GM12878 (cell line): ENCODE data around the gene CAMKMT. TPM values are rescaled to one million over a fixed set of nuclear protein-coding genes. Genes with fewer than 3 reads are reported as not detected.

ENCODE experiments used
- ATAC-seq: fragments of 200-7000 bp; cut with Tn5 transposase; 3 replicates; pipeline ENCODE4 v1.9.1; 2020; ENCODE audit warnings: mild to moderate bottlenecking, moderate library complexity
- BruUV-seq: library from RNA; stranded (reverse); fragments of 400-500 nt; replicated peaks from 2 replicates; lab custom pipeline; 2021; lab: Mats Ljungman, UMichigan
- CTCF ChIA-PET: fragments of 300-600 bp; sonication (Branson Sonifier 250); formaldehyde crosslinking; extraction: SDS; loops from one replicate; lab custom pipeline; 2021; ENCODE audit warnings: inconsistent platforms; lab: Yijun Ruan, JAX
- POLR2A ChIA-PET: fragments of 350-600 bp; formaldehyde crosslinking; extraction: SDS; loops from one replicate; lab custom pipeline; 2021; ENCODE audit warnings: inconsistent platforms; lab: Charles Lee
- RAD21 ChIA-PET: fragments of 300-600 bp; sonication (Branson Sonifier 250); formaldehyde crosslinking; loops from one replicate; lab custom pipeline; 2023; ENCODE audit warnings: antibody characterized with exemption; ENCODE audit not compliant: unreplicated experiment; lab: Charles Lee
- SMC1A ChIA-PET: fragments of 300-600 bp; sonication (Branson Sonifier 250); formaldehyde crosslinking; loops from one replicate; lab custom pipeline; 2023; ENCODE audit not compliant: unreplicated experiment, uncharacterized antibody; lab: Charles Lee
- DNase-seq: peaks from one replicate; pipeline ENCODE4 v3.0.0-alpha.2; 2011; ENCODE audit warnings: low read depth, low spot score
- FAIRE-seq: peaks from 3 replicates; lab custom pipeline; 2011; peaks lifted over from hg19 to GRCh38; lab: Jason Lieb, UNC
- H2AFZ ChIP-seq: 2 replicates; pipeline ENCODE4 v1.6.0; 2011; ENCODE audit warnings: low read depth, low read length, control low read depth; ENCODE audit not compliant: control insufficient read depth
- H3K27ac ChIP-seq: 2 replicates; pipeline ENCODE4 v1.5.1; 2011; ENCODE audit warnings: control low read depth; ENCODE audit not compliant: control insufficient read depth, insufficient read depth
- H3K27me3 ChIP-seq, 2 experiments: replicated peaks in 1 of 2; 2 replicates each; pipeline versions ENCODE4 v1.6.0 to v1.6.1; 2011; ENCODE audit warnings: low read length in 1 of 2; ENCODE audit not compliant: control insufficient read depth in 2 of 2, insufficient read depth in 2 of 2
- H3K36me3 ChIP-seq, 2 experiments: 2 replicates each; pipeline ENCODE4 v1.5.1; 2011; ENCODE audit warnings: low read length in 1 of 2; ENCODE audit not compliant: control insufficient read depth in 2 of 2, insufficient read depth in 2 of 2
- H3K4me1 ChIP-seq: 2 replicates; pipeline ENCODE4 v1.6.1; 2011; ENCODE audit warnings: mild to moderate bottlenecking, low read length, moderate library complexity, mixed read lengths; ENCODE audit not compliant: control insufficient read depth, insufficient read depth
- H3K4me2 ChIP-seq: 2 replicates; pipeline ENCODE4 v1.6.0; 2011; ENCODE audit warnings: control low read depth; ENCODE audit not compliant: control insufficient read depth, insufficient read depth
- H3K4me3 ChIP-seq: fragments of 200-600 bp; sonication (generic); 2 replicates; pipeline ENCODE4 v1.5.1; 2016
- H3K79me2 ChIP-seq: 2 replicates; pipeline ENCODE4 v1.6.0; 2011; ENCODE audit warnings: low read length; ENCODE audit not compliant: control insufficient read depth, insufficient read depth
- H3K9ac ChIP-seq: 2 replicates; pipeline ENCODE4 v1.8.0; 2011; ENCODE audit warnings: low read length, control low read depth, mixed read lengths; ENCODE audit not compliant: control insufficient read depth, insufficient read depth
- H3K9me3 ChIP-seq: replicated peaks from 3 replicates; pipeline ENCODE4 v1.5.1; 2011; ENCODE audit warnings: mild to moderate bottlenecking, low read length; ENCODE audit not compliant: control insufficient read depth, insufficient read depth
- H4K20me1 ChIP-seq: 2 replicates; pipeline ENCODE4 v1.6.0; 2011; ENCODE audit not compliant: control insufficient read depth, insufficient read depth
- BACH1 ChIP-seq: fragments of 450-650 bp; IDR thresholded peaks from 2 replicates; pipeline ENCODE4 v1.6.1; 2017; ENCODE audit warnings: mild to moderate bottlenecking, borderline replicate concordance
- IRF3 ChIP-seq: fragments of 450-650 bp; IDR thresholded peaks from 2 replicates; pipeline ENCODE4 v1.6.1; 2014; ENCODE audit warnings: mild to moderate bottlenecking
- PML ChIP-seq: IDR thresholded peaks from 2 replicates; pipeline ENCODE4 v1.6.1; 2012; ENCODE audit warnings: low read length, inconsistent platforms
- RUNX3 ChIP-seq: IDR thresholded peaks from 2 replicates; pipeline ENCODE4 v1.6.1; 2012; ENCODE audit warnings: low read length, inconsistent platforms
- SIN3A ChIP-seq: IDR thresholded peaks from 2 replicates; pipeline ENCODE4 v1.6.1; 2012; ENCODE audit warnings: low read depth, low read length, improper control_type of control experiment
- TBL1XR1 ChIP-seq: IDR thresholded peaks from 2 replicates; pipeline ENCODE4 v1.6.1; 2012; ENCODE audit warnings: low read depth, low read length, improper control_type of control experiment
- USF1 ChIP-seq: IDR thresholded peaks from 2 replicates; pipeline ENCODE4 v1.6.1; 2011; ENCODE audit warnings: borderline replicate concordance, low read depth, mild to moderate bottlenecking, moderate library complexity, mixed read lengths, low read length; ENCODE audit not compliant: insufficient read depth; ENCODE audit errors: extremely low read length
- YY1 ChIP-seq: IDR thresholded peaks from 2 replicates; pipeline ENCODE4 v1.6.1; 2011; ENCODE audit warnings: low read depth, mild to moderate bottlenecking, low read length
- ZZZ3 ChIP-seq: IDR thresholded peaks from 2 replicates; pipeline ENCODE4 v1.6.1; 2011; ENCODE audit warnings: low read depth; ENCODE audit not compliant: control insufficient read depth, insufficient read length
- WGBS: methylation state at CpG from one replicate; pipeline ENCODE4 v1.1.6; 2016; ENCODE audit warnings: low lambda C conversion rate; ENCODE audit not compliant: insufficient replicate concordance, insufficient coverage; ENCODE audit errors: missing lambda C conversion rate; 5-methylcytosine and 5-hydroxymethylcytosine counted together
- in situ Hi-C: fragments of 300-500 bp; cut with MboI; formaldehyde crosslinking; loops from 9 replicates; pipeline ENCODE4 v1.14.3; 2018; ENCODE audit warnings: mixed read lengths
- intact Hi-C: fragments of 100-400 bp; cut with micrococcal nuclease; formaldehyde crosslinking; loops from one replicate; pipeline ENCODE4 v1.14.2; 2022; ENCODE audit not compliant: unreplicated experiment
- polyA plus RNA-seq, 11 experiments: library from polyadenylated mRNA; depleted of rRNA in 4 of 11; unstranded in 6 of 11; stranded (reverse) in 5 of 11; fragments of >200 nt; fragmentation: Nextera tagmentation in 4 of 11; fragmentation: Illumina TruSeq in 1 of 11; extraction: Ambion mirVana in 4 of 11; extraction: Trizol in 1 of 11; gene quantifications; 1 replicate in 1 of 11; 2 replicates in 10 of 11; pipeline versions ENCODE4 v1.2.1 to v1.2.3, GENCODE V29; 2011 to 2016; ENCODE audit warnings: inconsistent platforms in 2 of 11, missing spikeins in 2 of 11, low read depth in 1 of 11
- total RNA-seq, 4 experiments: library from RNA; depleted of rRNA in 3 of 4; stranded (reverse); fragments of >200 nt in 3 of 4; fragmentation: Illumina TruSeq in 1 of 4; extraction: Trizol in 1 of 4; gene quantifications; 2 replicates each; pipeline versions ENCODE4 v1.2.1 to v1.2.3, GENCODE V29; 2013 to 2021

Gene CAMKMT
- total and polyA plus RNA-seq, 10 of the 15 experiments (the other 5 are each of a cell fraction or from before 2014, with no cell fraction given): 2.7 to 16.0 (median 11.8) TPM

GRCh38 chr2:44397447-44398175 is 35.9 kb downstream of the CAMKMT start:
- FAIRE-seq: no peak
- DNase-seq: no peak
- peak overlapping the region; percentile 8; the same call in 1 of the 2 replicates for H2AFZ ChIP-seq
- no peaks in the 10 kb centered on the region for H3K4me1 ChIP-seq
- no peaks in the 10 kb centered on the region for H3K36me3 ChIP-seq
- H3K27me3 ChIP-seq: no peaks in the 10 kb centered on the region
- no TSS peak for BruUV-seq
- no peak overlapping the region for H3K4me3 ChIP-seq
- ATAC-seq: no peak
- H3K9me3 ChIP-seq: no peaks in the 10 kb centered on the region
- no peak overlapping the region for H3K27ac ChIP-seq
- POLR2A ChIA-PET: interaction anchor here (1.1 kb wide), 1 partner anchor 24 kb away, joined by 3 read pairs; no protein-coding TSS in a partner anchor
- RAD21 ChIA-PET: interaction anchor here (1.7 kb wide), 1 partner anchor 558 kb away, joined by 5 read pairs; no protein-coding TSS in a partner anchor
- no peak overlapping the region for H3K9ac ChIP-seq
- no peaks in the 10 kb centered on the region for H4K20me1 ChIP-seq
- no peak for TF ChIP-seq YY1
- TF ChIP-seq PML: no peak
- TF ChIP-seq BACH1: no peak
- no peak for TF ChIP-seq IRF3
- TF ChIP-seq TBL1XR1: no peak
- TF ChIP-seq ZZZ3: no peak
- TF ChIP-seq USF1: no peak
- no peak for TF ChIP-seq RUNX3
- TF ChIP-seq SIN3A: no peak
- TF ChIP-seq, all 136 proteins: peak for 0
- Histone ChIP-seq H3K79me2 (no peaks in the 10 kb centered on the region), H3K4me2 (no peak overlapping the region)
- 58% methylated on average over 7 of the region's 7 CpGs for WGBS
- intact Hi-C loops: no loop called here
- ChIA-PET SMC1A (interaction anchor here (0.9 to 2.1 kb wide), 5 partner anchors 9 to 202 kb away, joined by 3 to 5 read pairs (median 3); no protein-coding TSS in a partner anchor), CTCF (interaction anchor here (0.8 to 1.9 kb wide), 3 partner anchors 10 to 558 kb away, joined by 3 to 6 read pairs (median 5); no protein-coding TSS in a partner anchor)
- in situ Hi-C loops: no loop called here
